Uterus (tissue), 4 donors: Measurements from ENCODE around the gene PCYOX1L. TPM values are rescaled to one million over a fixed set of nuclear protein-coding genes. Genes with fewer than 3 reads are reported as not detected.

Experiments used
- DNase-seq, 2 donors: peaks; one replicate each; pipeline ENCODE4 v3.0.0-alpha.2; 2019 to 2020
- H3K27ac ChIP-seq, 2 donors: fragments of 200-600 bp; sonication (generic); 1 replicate in 1 of 2; 2 replicates in 1 of 2; pipeline ENCODE4 v1.5.1; 2016 to 2018
- H3K27me3 ChIP-seq, 2 donors: fragments of 200-600 bp; sonication (generic); one replicate each; pipeline ENCODE4 v1.5.1; 2018 to 2019; ENCODE audit warnings: control low read depth in 1 of 2
- H3K36me3 ChIP-seq, 2 donors: fragments of 200-600 bp; sonication (generic); one replicate each; pipeline ENCODE4 v1.5.1; 2019; ENCODE audit warnings: control low read depth in 1 of 2
- H3K4me1 ChIP-seq, 2 donors: fragments of 200-600 bp; sonication (generic); one replicate each; pipeline ENCODE4 v1.5.1; 2018 to 2019; ENCODE audit warnings: control low read depth in 1 of 2
- H3K4me3 ChIP-seq, 2 donors: fragments of 200-600 bp; sonication (generic); 1 replicate in 1 of 2; 2 replicates in 1 of 2; pipeline ENCODE4 v1.5.1; 2018 to 2019; ENCODE audit warnings: mild to moderate bottlenecking in 1 of 2
- H3K9me3 ChIP-seq, 2 donors: fragments of 200-600 bp; sonication (generic); one replicate each; pipeline ENCODE4 v1.5.1; 2019; ENCODE audit warnings: control low read depth in 1 of 2
- CTCF ChIP-seq, 4 experiments: fragments of 200-600 bp in 2 of 4; fragments of 450-650 bp in 2 of 4; sonication (generic) in 2 of 4; IDR thresholded peaks; one replicate each; pipeline ENCODE4 v1.5.1; 2016 to 2019; ENCODE audit warnings: antibody characterized with exemption in 4 of 4, mild to moderate bottlenecking in 2 of 4, moderate library complexity in 1 of 4
- POLR2A ChIP-seq, 2 donors: fragments of 450-650 bp; IDR thresholded peaks; one replicate each; pipeline ENCODE4 v1.6.1; 2016; ENCODE audit warnings: antibody characterized with exemption in 2 of 2, mild to moderate bottlenecking in 1 of 2, moderate library complexity in 1 of 2
- intact Hi-C: fragments of 100-400 bp; cut with DNase I; formaldehyde crosslinking; loops from one replicate; pipeline ENCODE4 v1.15.1; 2023; ENCODE audit warnings: low total_unique reads
- total RNA-seq, 4 donors: library from RNA; depleted of rRNA in 3 of 4; stranded (reverse); fragments of >200 nt in 3 of 4; gene quantifications; one replicate each; pipeline versions ENCODE4 v1.1.0 to v1.2.4, GENCODE V29; 2014 to 2023
- donor health status: DM: yes; HTN: yes; CAD: no.

The PCYOX1L gene
- total RNA-seq, 4 donors from 2014 or later: 0.59 to 8.6 (median 5.9) TPM

GRCh38 chr5:149364719-149365118 lies 6.9 kb downstream of the PCYOX1L start:
- DNase-seq: no peak
- intact Hi-C loops: loop anchor here (5.0 kb wide), 1 partner anchor 203 kb away; no protein-coding TSS in a partner anchor
- no peak for TF ChIP-seq CTCF (IDR thresholded peaks at IDR 0.05)
- TF ChIP-seq POLR2A (IDR thresholded peaks at IDR 0.05): no peak
- H3K4me1 ChIP-seq: no peaks in the 10 kb centered on the region
- no peaks in the 10 kb centered on the region for H3K9me3 ChIP-seq
- H3K4me3 ChIP-seq: no peak overlapping the region
- no peaks in the 10 kb centered on the region for H3K36me3 ChIP-seq
- no peak overlapping the region for H3K27ac ChIP-seq
- H3K27me3 ChIP-seq: no peaks in the 10 kb centered on the region

- no peaks in the 10 kb centered on the region for H3K9me3 ChIP-seq
- no peak for DNase-seq
- no peaks in the 10 kb centered on the region for H3K4me1 ChIP-seq
- no peak overlapping the region for H3K4me3 ChIP-seq
- no peak overlapping the region for H3K27ac ChIP-seq
- no peaks in the 10 kb centered on the region for H3K27me3 ChIP-seq
- intact Hi-C loops: loop anchor here (5.0 kb wide), 1 partner anchor 202 kb away; no protein-coding TSS in a partner anchor
- no peak for TF ChIP-seq CTCF (IDR thresholded peaks at IDR 0.05)
- TF ChIP-seq POLR2A (IDR thresholded peaks at IDR 0.05): no peak
- H3K36me3 ChIP-seq: no peaks in the 10 kb centered on the region
Observed at GRCh38 chr5:149365418-149365817, 7.6 kb downstream of the PCYOX1L start.

GRCh38 chr5:149366169-149366729 lies 8.4 kb downstream of the PCYOX1L start:
- intact Hi-C loops: loop anchor here (5.0 kb wide), 1 partner anchor 201 kb away; no protein-coding TSS in a partner anchor

GRCh38 chr5:149367249-149367971 lies 9.6 kb downstream of the PCYOX1L start:
- Histone ChIP-seq H3K27me3 (no peaks in the 10 kb centered on the region), H3K9me3 (no peaks in the 10 kb centered on the region), H3K4me1 (no peaks in the 10 kb centered on the region), H3K4me3 (no peak overlapping the region), H3K36me3 (no peaks in the 10 kb centered on the region), H3K27ac (peak overlapping the region in 1 of 2 donors; percentile 35)
- TF ChIP-seq POLR2A (IDR thresholded peaks at IDR 0.05) (no peak), CTCF (IDR thresholded peaks at IDR 0.05) (peak; percentile 75 to 83 (median 77))
- peak; percentile 71 to 80 for DNase-seq
- intact Hi-C loops: loop anchor here (5.0 kb wide), 1 partner anchor 200 kb away; no protein-coding TSS in a partner anchor

More at GRCh38 chr5:149366169-149366729, 8.4 kb downstream of the PCYOX1L start:
- Histone ChIP-seq H3K9me3 (no peaks in the 10 kb centered on the region), H3K27me3 (no peaks in the 10 kb centered on the region), H3K36me3 (no peaks in the 10 kb centered on the region), H3K4me1 (no peaks in the 10 kb centered on the region), H3K4me3 (no peak overlapping the region), H3K27ac (no peak overlapping the region)
- TF ChIP-seq CTCF (IDR thresholded peaks at IDR 0.05): no peak
- TF ChIP-seq POLR2A (IDR thresholded peaks at IDR 0.05): no peak
- no peak for DNase-seq
